GM19397 (cell line): ENCODE results near the gene FALEC.

Experiments used
- ATAC-seq: cut with Tn5 transposase; IDR thresholded peaks from one replicate; pipeline ENCODE4 v1.9.1; 2021; ENCODE audit warnings: mild to moderate bottlenecking, moderate library complexity; ENCODE audit not compliant: unreplicated experiment

FALEC gene

GRCh38 chr1:150515328-150516049 lies at the start of gene FALEC:
Gene FALEC (plus strand): TSS chr1:150515752.
- peak; percentile 99 for ATAC-seq

- no peak for ATAC-seq
These were observed 48.6 kb upstream of the FALEC start for GRCh38 chr1:150466964-150467363.

DNA sequence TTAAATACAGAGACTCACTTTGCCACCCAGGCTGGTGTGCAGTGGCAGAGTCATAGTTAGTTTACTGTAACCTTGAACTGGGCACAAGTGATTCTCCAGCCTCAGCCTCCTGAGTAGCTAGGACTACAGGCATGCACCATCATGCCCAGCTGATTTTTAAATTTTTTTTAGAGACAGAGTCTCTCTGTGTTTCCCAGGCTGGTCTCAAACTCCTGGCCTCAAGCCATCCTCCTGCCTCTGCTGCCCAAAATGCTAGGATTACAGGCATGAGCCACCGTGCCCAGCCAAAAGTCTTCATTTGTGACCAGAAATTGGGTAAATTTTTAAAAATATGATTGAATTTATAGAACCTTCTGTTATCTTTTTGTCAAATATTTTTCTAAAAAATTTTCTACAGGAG lies 46.3 kb upstream of the FALEC start:
- ATAC-seq, result no peak

DNA sequence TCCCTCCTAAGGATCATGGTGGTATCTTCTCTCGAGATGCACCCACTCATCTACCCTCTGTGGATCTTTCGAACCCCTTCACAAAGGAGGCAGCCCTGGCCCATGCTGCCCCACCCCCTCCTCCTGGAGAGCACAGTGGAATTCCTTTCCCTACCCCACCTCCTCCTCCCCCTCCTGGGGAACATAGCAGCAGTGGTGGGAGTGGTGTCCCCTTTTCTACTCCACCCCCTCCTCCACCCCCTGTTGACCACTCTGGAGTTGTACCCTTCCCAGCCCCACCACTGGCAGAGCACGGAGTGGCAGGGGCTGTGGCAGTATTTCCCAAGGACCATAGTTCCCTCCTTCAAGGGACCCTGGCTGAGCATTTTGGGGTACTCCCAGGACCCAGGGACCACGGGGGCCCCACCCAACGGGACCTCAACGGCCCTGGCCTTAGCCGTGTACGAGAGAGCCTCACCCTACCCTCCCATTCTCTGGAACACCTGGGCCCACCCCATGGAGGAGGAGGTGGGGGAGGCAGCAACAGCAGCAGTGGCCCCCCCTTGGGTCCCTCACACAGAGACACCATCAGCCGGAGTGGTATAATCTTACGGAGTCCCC lies 42.9 kb upstream of the FALEC start:
- ATAC-seq, result no peak

- no peak for ATAC-seq
These were observed 41.9 kb upstream of the FALEC start for GRCh38 chr1:150473659-150474058.

DNA sequence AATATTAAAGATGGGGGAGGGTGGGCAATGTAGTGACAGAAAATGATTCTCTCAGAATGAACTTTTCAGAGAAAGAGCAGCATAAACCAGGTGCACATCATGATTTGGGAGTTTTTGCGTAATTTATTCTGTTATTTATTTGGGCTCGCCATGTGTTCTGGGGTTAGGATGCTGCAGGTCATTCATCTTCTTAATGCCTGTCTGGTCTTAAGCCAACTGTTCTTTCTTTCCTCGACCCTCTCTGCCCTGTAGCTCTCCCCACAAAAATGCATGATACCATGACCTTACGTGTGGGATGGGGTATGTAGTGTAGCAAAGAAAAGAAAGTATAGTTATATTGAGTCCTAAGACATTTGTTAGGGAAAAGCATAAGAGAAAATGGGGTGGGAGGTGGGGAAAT lies 40.7 kb upstream of the FALEC start:
- ATAC-seq, result no peak

DNA sequence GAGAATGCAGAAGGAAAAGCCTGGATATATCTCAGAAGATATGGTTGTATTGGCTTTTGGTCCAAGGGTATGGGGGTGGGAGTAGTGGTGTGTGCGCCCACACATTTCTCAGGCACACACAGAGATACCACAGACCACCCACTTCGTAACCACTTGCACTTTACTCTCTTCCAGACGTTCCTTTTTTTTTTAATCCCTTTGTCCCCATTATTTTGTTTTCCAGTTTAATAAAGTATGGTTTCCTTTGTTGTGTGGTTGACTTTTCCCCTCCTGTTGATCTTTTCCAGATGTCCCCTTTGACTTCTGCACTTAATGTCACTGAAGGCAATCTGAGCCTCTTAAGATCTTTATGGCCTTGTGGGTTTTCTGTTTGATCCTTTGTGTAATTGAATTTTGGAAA lies 38.8 kb upstream of the FALEC start:
- no peak for ATAC-seq

DNA sequence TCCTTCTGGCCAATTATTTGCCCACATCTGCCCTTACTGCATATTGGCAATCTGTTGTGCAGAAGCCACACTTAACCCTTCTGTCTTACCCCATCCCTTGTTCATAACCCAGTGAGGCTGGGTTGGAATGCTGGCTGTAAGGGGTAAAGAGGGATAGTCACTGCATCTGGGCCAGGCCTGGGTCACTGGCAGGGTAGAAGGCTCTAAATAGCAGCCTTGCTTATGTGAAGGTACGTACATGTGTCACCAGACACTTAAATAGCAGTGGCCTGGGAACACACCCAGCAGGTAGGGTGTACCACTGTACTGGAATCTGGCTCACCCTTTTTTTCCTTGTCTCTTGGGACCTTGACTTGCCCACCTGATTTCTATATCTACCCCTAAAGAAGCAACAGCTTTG lies 38.2 kb upstream of the FALEC start:
- ATAC-seq, result no peak

DNA sequence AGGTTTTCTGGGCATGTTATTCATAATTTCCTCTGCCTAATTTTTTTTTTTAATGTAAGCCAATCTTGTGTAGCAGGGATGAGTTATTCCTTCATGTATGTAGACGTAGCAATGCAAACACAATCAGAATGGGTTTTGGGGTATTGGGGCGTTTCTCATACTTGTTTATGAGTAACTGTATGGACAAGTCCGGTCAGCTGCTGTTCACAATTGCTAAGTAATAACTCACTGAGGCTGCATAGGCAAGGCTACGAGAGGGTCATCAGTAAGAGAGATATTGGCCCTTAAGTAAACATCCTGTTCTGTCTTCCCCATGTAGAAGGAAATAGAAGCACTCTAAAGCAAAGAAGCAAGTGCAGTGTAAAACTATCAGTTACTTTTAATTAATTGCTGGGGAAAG lies 37.8 kb upstream of the FALEC start:
- no peak for ATAC-seq

DNA sequence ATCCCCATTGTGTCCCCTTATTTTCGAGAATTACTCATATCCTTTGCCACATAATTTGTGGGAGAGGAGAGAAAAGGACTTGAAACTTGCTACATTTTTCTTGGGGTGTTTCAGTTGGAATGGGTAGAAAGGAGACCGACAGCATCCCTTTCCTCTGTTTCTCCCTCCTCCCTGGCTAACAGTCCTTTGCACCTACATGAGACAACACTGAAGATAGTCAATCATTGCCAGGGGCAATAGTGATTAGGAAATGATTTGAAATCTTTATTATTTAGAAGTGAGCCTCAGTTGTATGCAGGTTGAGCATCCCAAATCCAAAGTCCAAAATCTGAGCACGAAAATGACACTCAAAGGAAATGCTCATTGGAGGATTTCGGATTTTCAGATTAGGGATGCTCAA lies 36.2 kb upstream of the FALEC start:
- no peak for ATAC-seq

- no peak for ATAC-seq
These were observed 35.6 kb upstream of the FALEC start for GRCh38 chr1:150479927-150480352.

GRCh38 chr1:150484431-150484830 lies 31.1 kb upstream of the FALEC start:
- no peak for ATAC-seq

DNA sequence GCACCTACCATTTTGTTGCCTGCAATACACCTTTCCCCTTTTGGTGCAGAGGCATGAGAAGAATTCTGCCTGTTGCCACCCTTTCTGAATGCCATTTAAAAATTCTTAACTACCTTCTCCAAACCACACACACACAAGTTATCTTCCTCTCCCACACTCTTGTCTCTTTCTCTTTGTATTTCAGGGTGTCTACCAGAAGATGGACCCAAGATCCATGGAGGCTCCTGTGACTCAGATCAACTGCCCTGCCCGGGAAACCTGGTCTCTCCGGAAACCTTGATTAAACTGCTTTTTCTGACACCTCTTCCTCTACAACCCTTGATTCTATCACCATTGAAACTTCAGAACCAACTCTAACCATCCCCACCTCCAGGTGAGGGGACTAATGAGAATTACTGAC lies 30.7 kb upstream of the FALEC start:
- ATAC-seq, result no peak

- peak; percentile 98 for ATAC-seq
These were observed 28.4 kb upstream of the FALEC start, which contains the start of gene TARS2 for GRCh38 chr1:150486966-150487762. Gene TARS2 (plus strand): TSS chr1:150487419. CDS start chr1:150487451, 32 bp downstream.

- ATAC-seq, result no peak
These were observed 27.8 kb upstream of the FALEC start for GRCh38 chr1:150487763-150488115.

GRCh38 chr1:150493175-150493574 lies 22.4 kb upstream of the FALEC start:
- ATAC-seq, result no peak

- no peak for ATAC-seq
These were observed 17.2 kb upstream of the FALEC start for GRCh38 chr1:150498342-150498741.

GRCh38 chr1:150505431-150505830 lies 10.1 kb upstream of the FALEC start:
- no peak for ATAC-seq

DNA sequence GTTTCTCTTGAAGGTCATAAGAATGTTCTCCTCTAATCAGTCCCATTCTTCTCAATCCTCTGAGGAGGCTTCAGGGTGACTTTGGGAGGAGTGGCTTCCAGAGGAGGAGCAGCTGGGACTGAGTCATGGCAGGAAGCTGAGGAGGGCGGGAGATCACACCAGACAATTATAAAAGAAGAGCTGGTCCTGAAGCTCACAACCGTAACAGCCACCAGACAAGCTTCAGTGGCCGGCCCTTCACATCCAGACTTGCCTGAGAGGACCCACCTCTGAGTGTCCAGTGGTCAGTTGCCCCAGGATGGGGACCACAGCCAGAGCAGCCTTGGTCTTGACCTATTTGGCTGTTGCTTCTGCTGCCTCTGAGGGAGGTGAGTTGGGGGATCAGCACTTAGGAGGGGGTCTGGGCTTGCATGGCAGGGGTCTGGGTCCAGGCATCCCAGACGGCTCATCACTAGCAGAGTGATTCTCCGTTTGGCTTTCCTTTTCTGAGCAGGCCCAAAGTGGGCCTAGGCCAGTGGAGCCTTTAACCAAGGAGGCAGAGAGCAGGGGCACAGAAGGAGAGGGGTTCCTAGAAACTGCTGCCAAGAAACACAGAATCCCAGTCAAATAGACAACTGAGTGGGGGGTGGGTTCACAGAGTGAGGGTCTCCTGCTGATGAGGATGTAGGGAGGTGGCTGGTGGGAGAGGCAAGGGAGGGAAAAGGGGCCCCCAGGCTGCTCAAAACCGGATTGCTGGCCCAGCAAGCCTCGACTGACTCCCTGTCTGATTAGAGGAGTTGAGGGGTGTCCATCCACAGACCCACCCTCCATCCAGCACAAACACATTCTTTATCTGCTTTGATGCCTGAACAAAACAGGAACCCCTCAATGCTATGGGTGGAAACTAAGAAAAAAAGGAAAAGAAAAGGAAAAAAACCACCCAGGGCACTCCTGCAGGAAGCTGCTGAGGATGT lies 7.4 kb upstream of the FALEC start, which contains the start of gene ECM1:
Gene ECM1, plus strand, starts transcription at position 198 of the 953 bp plus-strand sequence. Its CDS starts 101 bp downstream, at position 299.
- ATAC-seq, result no peak

GRCh38 chr1:150508982-150509381 lies 6.6 kb upstream of the FALEC start:
- ATAC-seq, result no peak

DNA sequence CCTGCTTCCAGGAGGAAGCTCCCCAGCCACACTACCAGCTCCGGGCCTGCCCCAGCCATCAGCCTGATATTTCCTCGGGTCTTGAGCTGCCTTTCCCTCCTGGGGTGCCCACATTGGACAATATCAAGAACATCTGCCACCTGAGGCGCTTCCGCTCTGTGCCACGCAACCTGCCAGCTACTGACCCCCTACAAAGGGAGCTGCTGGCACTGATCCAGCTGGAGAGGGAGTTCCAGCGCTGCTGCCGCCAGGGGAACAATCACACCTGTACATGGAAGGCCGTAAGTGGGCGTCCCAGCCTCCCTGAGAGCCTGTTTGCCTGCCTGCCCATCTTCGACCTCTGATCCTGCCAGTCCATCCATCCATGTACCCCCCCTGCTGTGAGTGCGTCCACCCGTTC lies 4.0 kb upstream of the FALEC start:
- ATAC-seq, result no peak
